Calu3 (cell line): ENCODE measurements around the gene PPP1R12A. TPM values are rescaled to one million over a fixed set of nuclear protein-coding genes. Genes with fewer than 3 reads are reported as not detected.

ENCODE experiments used
- BruUV-seq: library from RNA; stranded (reverse); fragments of 400-500 nt; replicated peaks from 2 replicates; lab custom pipeline; 2021; lab: Mats Ljungman, UMichigan
- CTCF ChIA-PET: fragments of 300-600 bp; sonication (Branson Sonifier 250); formaldehyde crosslinking; loops from one replicate; lab custom pipeline; 2022; ENCODE audit warnings: antibody characterized with exemption; lab: Charles Lee
- DNase-seq: peaks from one replicate; pipeline ENCODE4 v3.0.0; 2022
- H3K27ac Mint-ChIP-seq: one replicate; pipeline ENCODE4 v1.8.0; 2022; ENCODE audit warnings: mixed read lengths; ENCODE audit not compliant: unreplicated experiment
- H3K27me3 Mint-ChIP-seq: one replicate; pipeline ENCODE4 v1.8.0; 2022; ENCODE audit warnings: mixed read lengths; ENCODE audit not compliant: unreplicated experiment
- H3K36me3 Mint-ChIP-seq: one replicate; pipeline ENCODE4 v1.8.0; 2022; ENCODE audit warnings: mild to moderate bottlenecking, moderate library complexity, mixed read lengths; ENCODE audit not compliant: insufficient read depth, unreplicated experiment
- H3K4me1 Mint-ChIP-seq: one replicate; pipeline ENCODE4 v1.8.0; 2022; ENCODE audit warnings: mild to moderate bottlenecking, low read depth, mixed read lengths; ENCODE audit not compliant: unreplicated experiment
- H3K4me3 Mint-ChIP-seq: one replicate; pipeline ENCODE4 v1.8.0; 2022; ENCODE audit warnings: mild to moderate bottlenecking, low read depth, moderate library complexity, mixed read lengths; ENCODE audit not compliant: unreplicated experiment
- H3K9me3 Mint-ChIP-seq: one replicate; pipeline ENCODE4 v1.8.0; 2022; ENCODE audit warnings: low read depth, mixed read lengths; ENCODE audit not compliant: unreplicated experiment
- intact Hi-C: fragments of 100-400 bp; cut with micrococcal nuclease; formaldehyde crosslinking; loops from one replicate; pipeline ENCODE4 v1.10.0; 2022; ENCODE audit not compliant: unreplicated experiment
- total RNA-seq: library from RNA; stranded (reverse); gene quantifications from 2 replicates; pipeline ENCODE4 v1.2.3, GENCODE V29; 2022
- TF ChIP-seq, protein P1 (sequence below): fragments of 200-600 bp; IDR thresholded peaks from one replicate; pipeline ENCODE4 v1.8.0; 2022; ENCODE audit warnings: antibody characterized with exemption; ENCODE audit not compliant: unreplicated experiment

The PPP1R12A gene
- total RNA-seq, 1 experiment from 2014 or later: 97.4 TPM

DNA sequence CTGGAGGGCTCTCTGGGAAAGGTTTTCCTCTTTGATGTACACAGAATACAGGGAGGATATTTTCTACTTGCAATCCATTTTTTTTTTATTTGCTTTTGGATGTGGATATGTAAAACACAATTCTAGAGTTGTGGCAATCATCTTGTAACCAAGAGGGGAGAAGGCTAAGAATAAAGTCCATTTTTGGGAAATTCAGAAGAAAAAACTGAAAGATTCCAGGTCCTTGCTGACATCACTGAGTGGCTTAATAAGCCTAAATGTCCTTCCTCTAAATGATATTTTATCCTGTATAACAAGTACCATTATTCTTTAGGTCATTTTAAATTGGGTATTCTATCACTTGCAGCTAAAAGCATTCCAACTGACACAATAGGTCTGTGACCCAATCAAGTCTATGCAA lies 64.0 kb downstream of the PPP1R12A start:
- Mint-ChIP-seq H3K27ac (no peak overlapping the region), H3K4me3 (no peak overlapping the region), H3K27me3 (no peaks in the 10 kb centered on the region), H3K4me1 (no peaks in the 10 kb centered on the region), H3K36me3 (no peaks in the 10 kb centered on the region), H3K9me3 (no peaks in the 10 kb centered on the region)
- intact Hi-C loops: no loop called here
- DNase-seq: no peak
- TF ChIP-seq, protein P1, sequence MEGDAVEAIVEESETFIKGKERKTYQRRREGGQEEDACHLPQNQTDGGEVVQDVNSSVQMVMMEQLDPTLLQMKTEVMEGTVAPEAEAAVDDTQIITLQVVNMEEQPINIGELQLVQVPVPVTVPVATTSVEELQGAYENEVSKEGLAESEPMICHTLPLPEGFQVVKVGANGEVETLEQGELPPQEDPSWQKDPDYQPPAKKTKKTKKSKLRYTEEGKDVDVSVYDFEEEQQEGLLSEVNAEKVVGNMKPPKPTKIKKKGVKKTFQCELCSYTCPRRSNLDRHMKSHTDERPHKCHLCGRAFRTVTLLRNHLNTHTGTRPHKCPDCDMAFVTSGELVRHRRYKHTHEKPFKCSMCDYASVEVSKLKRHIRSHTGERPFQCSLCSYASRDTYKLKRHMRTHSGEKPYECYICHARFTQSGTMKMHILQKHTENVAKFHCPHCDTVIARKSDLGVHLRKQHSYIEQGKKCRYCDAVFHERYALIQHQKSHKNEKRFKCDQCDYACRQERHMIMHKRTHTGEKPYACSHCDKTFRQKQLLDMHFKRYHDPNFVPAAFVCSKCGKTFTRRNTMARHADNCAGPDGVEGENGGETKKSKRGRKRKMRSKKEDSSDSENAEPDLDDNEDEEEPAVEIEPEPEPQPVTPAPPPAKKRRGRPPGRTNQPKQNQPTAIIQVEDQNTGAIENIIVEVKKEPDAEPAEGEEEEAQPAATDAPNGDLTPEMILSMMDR: no peak
- BruUV-seq: no TSS peak
- CTCF ChIA-PET: no interaction called here

DNA sequence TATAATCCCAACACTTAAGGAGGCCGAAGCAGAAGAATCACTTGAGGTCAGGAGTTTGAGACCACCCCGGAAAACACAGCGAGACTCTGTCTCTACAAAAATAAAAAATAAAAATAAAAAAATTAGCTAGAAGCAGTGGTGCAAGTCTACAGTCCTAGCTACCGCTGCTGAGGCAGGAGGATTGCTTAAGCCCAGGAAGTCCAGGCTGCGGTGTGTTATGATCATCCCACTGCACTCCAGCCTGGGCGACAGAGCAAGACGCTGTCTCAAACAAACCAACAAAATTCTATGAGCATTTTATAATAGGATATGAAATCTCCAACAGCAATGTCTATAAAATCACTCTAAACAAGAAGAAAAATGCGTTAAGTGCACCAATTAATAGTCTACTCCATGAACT lies 75.3 kb downstream of the PPP1R12A start:
- no peaks in the 10 kb centered on the region for H3K36me3 Mint-ChIP-seq
- TF ChIP-seq, protein P1: no peak
- intact Hi-C loops: no loop called here
- CTCF ChIA-PET: interaction anchor here (0.6 to 1.2 kb wide), 2 partner anchors 14 to 64 kb away, joined by 4 to 5 read pairs; no protein-coding TSS in a partner anchor
- DNase-seq: no peak
- no TSS peak for BruUV-seq
- H3K4me1 Mint-ChIP-seq: peaks cover 16% of the 10 kb centered on the region
- no peak overlapping the region for H3K4me3 Mint-ChIP-seq
- H3K9me3 Mint-ChIP-seq: peaks cover 13% of the 10 kb centered on the region
- H3K27me3 Mint-ChIP-seq: no peaks in the 10 kb centered on the region
- no peak overlapping the region for H3K27ac Mint-ChIP-seq

DNA sequence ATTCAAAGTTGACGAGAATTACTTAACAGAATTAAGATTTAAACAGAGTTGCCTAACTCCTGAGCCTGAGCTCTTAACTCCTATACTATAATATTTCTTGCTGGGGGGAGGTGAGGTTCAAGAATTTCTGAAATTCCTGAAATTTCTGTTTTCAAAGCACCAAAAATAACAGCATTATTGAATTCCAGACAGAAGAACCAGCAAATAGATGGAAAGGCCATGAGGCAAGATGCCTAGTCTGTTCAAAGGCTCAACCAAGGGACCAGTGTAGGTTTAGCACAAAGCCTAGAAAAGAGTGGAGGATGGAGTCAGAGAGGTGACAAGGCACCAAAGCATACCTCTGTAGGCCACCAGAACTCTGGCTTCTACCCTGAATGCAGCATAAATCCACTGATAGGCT lies 76.4 kb downstream of the PPP1R12A start:
- Mint-ChIP-seq H3K4me3 (no peak overlapping the region), H3K36me3 (no peaks in the 10 kb centered on the region), H3K27ac (no peak overlapping the region), H3K4me1 (peaks cover 5% of the 10 kb centered on the region), H3K27me3 (no peaks in the 10 kb centered on the region), H3K9me3 (peaks cover 10% of the 10 kb centered on the region)
- TF ChIP-seq, protein P1: no peak
- DNase-seq: no peak
- CTCF ChIA-PET: interaction anchor here (1.2 kb wide), 1 partner anchor 13 kb away, joined by 4 read pairs; no protein-coding TSS in a partner anchor
- no TSS peak for BruUV-seq
- intact Hi-C loops: no loop called here

DNA sequence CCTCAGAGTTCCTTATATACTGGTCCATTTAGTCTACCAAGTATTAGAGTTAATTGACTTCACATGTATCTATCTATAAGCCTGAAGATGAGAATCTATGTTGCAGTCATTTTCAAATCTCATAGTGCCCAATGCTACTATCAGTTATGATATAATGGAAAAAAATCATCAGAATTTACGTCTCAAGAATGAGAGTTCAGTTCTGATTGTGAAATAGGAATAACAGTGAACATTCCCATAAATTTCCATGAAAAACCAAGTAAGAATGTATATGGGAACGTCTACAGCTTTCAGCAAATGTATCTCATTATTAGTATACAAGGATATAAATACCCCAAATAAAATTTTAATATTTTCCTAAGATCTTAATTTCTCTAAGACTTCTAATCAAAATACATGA lies 77.2 kb downstream of the PPP1R12A start:
- CTCF ChIA-PET: no interaction called here
- no peaks in the 10 kb centered on the region for H3K27me3 Mint-ChIP-seq

More for the DNA sequence above, 77.2 kb downstream of the PPP1R12A start:
- Mint-ChIP-seq H3K4me1 (no peaks in the 10 kb centered on the region), H3K36me3 (no peaks in the 10 kb centered on the region), H3K9me3 (peaks cover 7% of the 10 kb centered on the region), H3K4me3 (no peak overlapping the region), H3K27ac (no peak overlapping the region)
- TF ChIP-seq, protein P1: no peak
- no peak for DNase-seq
- intact Hi-C loops: no loop called here
- BruUV-seq: no TSS peak
